Hepatocyte (in vitro differentiated cells): ENCODE results near the gene ZNF423. TPM values are rescaled to one million over a fixed set of nuclear protein-coding genes. Genes with fewer than 3 reads are reported as not detected.

Source experiments
- DNase-seq: peaks from one replicate; pipeline ENCODE4 v3.0.0-alpha.2; 2016; ENCODE audit warnings: low spot score
- H2AFZ ChIP-seq: fragments of 200-600 bp; sonication (generic); 2 replicates; pipeline ENCODE4 v1.6.0; 2016; ENCODE audit warnings: antibody characterized with exemption, mild to moderate bottlenecking
- H3K27ac ChIP-seq: fragments of 200-600 bp; sonication (generic); 2 replicates; pipeline ENCODE4 v1.5.1; 2016; ENCODE audit warnings: mild to moderate bottlenecking
- H3K27me3 ChIP-seq: fragments of 200-600 bp; sonication (generic); 2 replicates; pipeline ENCODE4 v1.6.1; 2016
- H3K36me3 ChIP-seq: fragments of 200-600 bp; sonication (generic); replicated peaks from 2 replicates; pipeline ENCODE4 v1.5.1; 2016; ENCODE audit warnings: low read depth; ENCODE audit not compliant: insufficient read depth
- H3K4me1 ChIP-seq: fragments of 200-600 bp; sonication (generic); 2 replicates; pipeline ENCODE4 v1.5.1; 2016; ENCODE audit warnings: mild to moderate bottlenecking, moderate library complexity; ENCODE audit not compliant: insufficient read depth
- H3K4me2 ChIP-seq: fragments of 200-600 bp; sonication (generic); 2 replicates; pipeline ENCODE4 v1.6.0; 2016
- H3K4me3 ChIP-seq: fragments of 200-600 bp; sonication (generic); 2 replicates; pipeline ENCODE4 v1.5.1; 2016; ENCODE audit warnings: mild to moderate bottlenecking
- H3K79me2 ChIP-seq: fragments of 200-600 bp; sonication (generic); 2 replicates; pipeline ENCODE4 v1.6.0; 2017; ENCODE audit warnings: mild to moderate bottlenecking
- H3K9me2 ChIP-seq: fragments of 200-600 bp; sonication (generic); replicated peaks from 2 replicates; pipeline ENCODE4 v1.6.0; 2017; ENCODE audit warnings: mild to moderate bottlenecking; ENCODE audit not compliant: insufficient read depth
- H3K9me3 ChIP-seq: fragments of 200-600 bp; sonication (generic); 2 replicates; pipeline ENCODE4 v1.5.1; 2016; ENCODE audit warnings: low read depth, mild to moderate bottlenecking
- H4K20me1 ChIP-seq: fragments of 200-600 bp; sonication (generic); 2 replicates; pipeline ENCODE4 v1.6.0; 2016; ENCODE audit warnings: mild to moderate bottlenecking; ENCODE audit not compliant: insufficient read depth, poor library complexity, severe bottlenecking
- EZH2 ChIP-seq: fragments of 200-600 bp; sonication (generic); IDR thresholded peaks from 2 replicates; pipeline ENCODE4 v1.6.1; 2016; ENCODE audit warnings: antibody characterized with exemption, mild to moderate bottlenecking, borderline replicate concordance
- EZH2phosphoT487 ChIP-seq: fragments of 200-600 bp; sonication (generic); IDR thresholded peaks from one replicate; pipeline ENCODE4 v1.6.1; 2018; ENCODE audit warnings: antibody characterized with exemption, mild to moderate bottlenecking, low read depth, moderate library complexity; ENCODE audit not compliant: unreplicated experiment, severe bottlenecking
- WGBS: methylation state at CpG from one replicate; pipeline ENCODE4 v1.1.6; 2016; ENCODE audit warnings: low lambda C conversion rate; ENCODE audit errors: missing lambda C conversion rate; 5-methylcytosine and 5-hydroxymethylcytosine counted together
- polyA plus RNA-seq: library from polyadenylated mRNA; unstranded; fragments of >200 nt; fragmentation: Nextera tagmentation; extraction: Ambion mirVana; gene quantifications from 2 replicates; pipeline ENCODE4 v1.2.1, GENCODE V29; 2016
- total RNA-seq: library from RNA; depleted of rRNA; stranded (reverse); fragments of >200 nt; gene quantifications from 2 replicates; pipeline ENCODE4 v1.2.3, GENCODE V29; 2014
- TF ChIP-seq, protein P1 (sequence below): fragments of 200-600 bp; sonication (generic); IDR thresholded peaks from 2 replicates; pipeline ENCODE4 v1.5.1; 2016; ENCODE audit warnings: antibody characterized with exemption, mild to moderate bottlenecking; ENCODE audit not compliant: poor library complexity

Gene ZNF423
- total and polyA plus RNA-seq, 2 experiments from 2014 or later, result 9.6 to 11.8 TPM

DNA sequence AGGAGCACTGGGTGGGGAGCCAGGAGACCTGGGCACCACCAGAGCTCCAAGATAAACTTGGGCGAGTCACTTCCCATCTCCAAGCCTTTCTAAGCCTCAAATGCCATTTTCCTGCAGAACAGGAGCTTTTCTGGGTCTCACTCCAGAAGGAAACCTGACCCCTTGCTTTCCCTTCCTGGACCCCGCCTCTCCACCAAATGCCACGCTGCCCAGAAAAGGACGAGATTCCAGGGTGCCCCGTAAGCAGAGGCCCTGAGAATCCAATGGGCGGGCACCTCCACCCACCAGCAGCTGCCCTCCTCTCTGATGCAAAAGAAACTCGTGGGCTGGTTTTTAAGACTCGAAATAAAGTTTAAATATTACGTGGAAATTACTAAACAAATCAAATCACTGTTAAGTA is 31.3 kb downstream of the ZNF423 start:
- peaks cover 13% of the 10 kb centered on the region for H3K4me1 ChIP-seq
- no peaks in the 10 kb centered on the region for H4K20me1 ChIP-seq
- no peaks in the 10 kb centered on the region for H3K36me3 ChIP-seq
- TF ChIP-seq, protein P1, sequence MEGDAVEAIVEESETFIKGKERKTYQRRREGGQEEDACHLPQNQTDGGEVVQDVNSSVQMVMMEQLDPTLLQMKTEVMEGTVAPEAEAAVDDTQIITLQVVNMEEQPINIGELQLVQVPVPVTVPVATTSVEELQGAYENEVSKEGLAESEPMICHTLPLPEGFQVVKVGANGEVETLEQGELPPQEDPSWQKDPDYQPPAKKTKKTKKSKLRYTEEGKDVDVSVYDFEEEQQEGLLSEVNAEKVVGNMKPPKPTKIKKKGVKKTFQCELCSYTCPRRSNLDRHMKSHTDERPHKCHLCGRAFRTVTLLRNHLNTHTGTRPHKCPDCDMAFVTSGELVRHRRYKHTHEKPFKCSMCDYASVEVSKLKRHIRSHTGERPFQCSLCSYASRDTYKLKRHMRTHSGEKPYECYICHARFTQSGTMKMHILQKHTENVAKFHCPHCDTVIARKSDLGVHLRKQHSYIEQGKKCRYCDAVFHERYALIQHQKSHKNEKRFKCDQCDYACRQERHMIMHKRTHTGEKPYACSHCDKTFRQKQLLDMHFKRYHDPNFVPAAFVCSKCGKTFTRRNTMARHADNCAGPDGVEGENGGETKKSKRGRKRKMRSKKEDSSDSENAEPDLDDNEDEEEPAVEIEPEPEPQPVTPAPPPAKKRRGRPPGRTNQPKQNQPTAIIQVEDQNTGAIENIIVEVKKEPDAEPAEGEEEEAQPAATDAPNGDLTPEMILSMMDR, result no peak
- TF ChIP-seq EZH2phosphoT487 (no peak), EZH2 (no peak)
- H2AFZ ChIP-seq, result no peak overlapping the region
- 61% methylated on average over 9 of the region's 9 CpGs for WGBS
- H3K9me2 ChIP-seq, result no peaks in the 10 kb centered on the region
- no peak for DNase-seq
- H3K9me3 ChIP-seq, result no peaks in the 10 kb centered on the region
- H3K79me2 ChIP-seq, result peaks cover 28% of the 10 kb centered on the region
- H3K27ac ChIP-seq, result peak overlapping the region; percentile 43
- H3K4me2 ChIP-seq, result peak overlapping the region; percentile 33
- H3K4me3 ChIP-seq, result no peak overlapping the region
- H3K27me3 ChIP-seq, result no peaks in the 10 kb centered on the region

GRCh38 chr16:49822649-49823370 is 33.1 kb downstream of the ZNF423 start:
- Histone ChIP-seq H3K79me2 (peaks cover 18% of the 10 kb centered on the region), H3K4me2 (no peak overlapping the region), H3K27ac (no peak overlapping the region), H4K20me1 (no peaks in the 10 kb centered on the region), H3K9me2 (no peaks in the 10 kb centered on the region), H3K36me3 (no peaks in the 10 kb centered on the region), H3K4me1 (peaks cover 13% of the 10 kb centered on the region), H3K27me3 (no peaks in the 10 kb centered on the region), H3K4me3 (no peak overlapping the region), H2AFZ (no peak overlapping the region), H3K9me3 (no peaks in the 10 kb centered on the region)
- TF ChIP-seq EZH2, result no peak
- TF ChIP-seq EZH2phosphoT487, result no peak
- TF ChIP-seq, protein P1, result no peak
- DNase-seq, result no peak
- WGBS, result 78% methylated on average over 8 of the region's 8 CpGs

- Histone ChIP-seq H3K9me3 (no peaks in the 10 kb centered on the region), H3K27ac (no peak overlapping the region), H3K9me2 (no peaks in the 10 kb centered on the region), H3K27me3 (no peaks in the 10 kb centered on the region), H4K20me1 (no peaks in the 10 kb centered on the region), H3K4me2 (no peak overlapping the region), H2AFZ (no peak overlapping the region), H3K79me2 (peaks cover 11% of the 10 kb centered on the region), H3K36me3 (no peaks in the 10 kb centered on the region), H3K4me3 (no peak overlapping the region), H3K4me1 (peaks cover 13% of the 10 kb centered on the region)
- WGBS, result 67% methylated on average over 13 of the region's 13 CpGs
- no peak for DNase-seq
- TF ChIP-seq, protein P1, result no peak
Observed at GRCh38 chr16:49821614-49822282, 34.2 kb downstream of the ZNF423 start.
